Transverse colon (tissue), 4 donors: ENCODE data around the gene FAM241B. TPM values are rescaled to one million over a fixed set of nuclear protein-coding genes. Genes with fewer than 3 reads are reported as not detected.

ENCODE experiments used
- DNase-seq: peaks from one replicate; pipeline ENCODE4 v3.0.0-alpha.2; 2019
- H3K27ac ChIP-seq, 4 donors: fragments of 200-600 bp; sonication (generic); 2 replicates each; pipeline ENCODE4 v1.5.1; 2016 to 2018; ENCODE audit warnings: inconsistent platforms in 4 of 4
- H3K27me3 ChIP-seq: fragments of 200-600 bp; sonication (generic); 2 replicates; pipeline ENCODE4 v1.5.1; 2017; ENCODE audit warnings: inconsistent platforms
- H3K36me3 ChIP-seq, 4 donors: fragments of 200-600 bp; sonication (generic); 2 replicates each; pipeline ENCODE4 v1.5.1; 2017 to 2019; ENCODE audit warnings: inconsistent platforms in 4 of 4
- H3K4me1 ChIP-seq, 4 donors: fragments of 200-600 bp; sonication (generic); 2 replicates each; pipeline ENCODE4 v1.5.1; 2017 to 2020; ENCODE audit warnings: inconsistent platforms in 4 of 4
- H3K4me3 ChIP-seq, 4 donors: fragments of 200-600 bp; sonication (generic); 1 replicate in 1 of 4; 2 replicates in 3 of 4; pipeline versions ENCODE4 v1.5.1 to v1.6.1; 2017 to 2019; ENCODE audit warnings: inconsistent platforms in 4 of 4
- H3K9me3 ChIP-seq, 2 donors: fragments of 200-600 bp; sonication (generic); 2 replicates each; pipeline ENCODE4 v1.5.1; 2017 to 2019; ENCODE audit warnings: inconsistent platforms in 2 of 2
- CTCF ChIP-seq, 5 experiments: fragments of 200-600 bp in 3 of 5; fragments of 450-650 bp in 2 of 5; sonication (generic) in 3 of 5; IDR thresholded peaks; 1 replicate in 2 of 5; 2 replicates in 3 of 5; pipeline ENCODE4 v1.5.1; 2016 to 2017; ENCODE audit warnings: antibody characterized with exemption in 5 of 5, inconsistent platforms in 3 of 5, mild to moderate bottlenecking in 2 of 5, moderate library complexity in 1 of 5
- EP300 ChIP-seq: sonication (generic); formaldehyde crosslinking; IDR thresholded peaks from one replicate; pipeline ENCODE4 v1.6.1; 2017; ENCODE audit warnings: antibody characterized with exemption, low read depth
- POLR2A ChIP-seq: fragments of 450-650 bp; IDR thresholded peaks from one replicate; pipeline ENCODE4 v1.6.1; 2016; ENCODE audit warnings: antibody characterized with exemption, mild to moderate bottlenecking, moderate library complexity
- POLR2AphosphoS5 ChIP-seq, 3 donors: sonication (generic); formaldehyde crosslinking; IDR thresholded peaks; one replicate each; pipeline ENCODE4 v1.6.1; 2016; ENCODE audit warnings: antibody characterized with exemption in 3 of 3
- WGBS, 2 donors: methylation state at CpG; one replicate each; pipeline ENCODE4 v1.1.5; 2018; ENCODE audit warnings: low coverage in 1 of 2; 5-methylcytosine and 5-hydroxymethylcytosine counted together
- in situ Hi-C, 4 donors: fragments of 200-750 bp; cut with MboI; loops; one replicate each; pipeline versions ENCODE4 v1.15.0 to v1.15.1; 2017; ENCODE audit warnings: low sequenced_read_pairs in 3 of 4, low pct_ligation_motif_present in 1 of 4, low pct_unique_long_range_greater_than_20kb in 1 of 4
- intact Hi-C: fragments of 100-400 bp; cut with DNase I; formaldehyde crosslinking; loops from one replicate; pipeline ENCODE4 v1.15.1; 2023; ENCODE audit warnings: low total_unique reads
- total RNA-seq, 4 donors: library from RNA; depleted of rRNA; stranded (reverse); fragments of >200 nt; gene quantifications; one replicate each; pipeline ENCODE4 v1.1.0, GENCODE V29; 2016

The FAM241B gene
- total RNA-seq, 4 donors from 2014 or later, result 0.95 to 1.4 TPM; not detected in 2

- no peak overlapping the region for H3K27ac ChIP-seq
- TF ChIP-seq EP300 (no peak), CTCF (IDR thresholded peaks at IDR 0.05) (no peak), POLR2A (no peak), POLR2AphosphoS5 (IDR thresholded peaks at IDR 0.05) (no peak)
- DNase-seq, result no peak
- no peaks in the 10 kb centered on the region for H3K4me1 ChIP-seq
- H3K4me3 ChIP-seq, result no peak overlapping the region
- no peaks in the 10 kb centered on the region for H3K36me3 ChIP-seq
- intact Hi-C loops (no loop called here), in situ Hi-C loops (no loop called here)
- H3K9me3 ChIP-seq, result no peaks in the 10 kb centered on the region
- H3K27me3 ChIP-seq, result no peaks in the 10 kb centered on the region
- 80% methylated on average over 5 of the region's 5 CpGs; no CpG with 5 or more reads in 1 of the 2 donors for WGBS, 2 donors
Measured at GRCh38 chr10:69668721-69669120, 38.7 kb downstream of the FAM241B start.

- in situ Hi-C loops, result no loop called here
Measured at GRCh38 chr10:69669409-69669808, 39.4 kb downstream of the FAM241B start.

GRCh38 chr10:69673521-69673920 is 43.5 kb downstream of the FAM241B start:
- Histone ChIP-seq H3K36me3 (no peaks in the 10 kb centered on the region), H3K27ac (no peak overlapping the region), H3K27me3 (no peaks in the 10 kb centered on the region), H3K4me3 (no peak overlapping the region), H3K4me1 (no peaks in the 10 kb centered on the region), H3K9me3 (no peaks in the 10 kb centered on the region)
- DNase-seq, result no peak
- in situ Hi-C loops, result no loop called here
- TF ChIP-seq POLR2A (no peak), CTCF (IDR thresholded peaks at IDR 0.05) (no peak), EP300 (no peak), POLR2AphosphoS5 (IDR thresholded peaks at IDR 0.05) (no peak)
- 76 to 86% methylated on average over 1 to 3 of the region's 3 CpGs for WGBS, 2 donors
- intact Hi-C loops, result no loop called here

More at GRCh38 chr10:69669409-69669808, 39.4 kb downstream of the FAM241B start:
- H3K27ac ChIP-seq, result no peak overlapping the region
- no peak for TF ChIP-seq CTCF (IDR thresholded peaks at IDR 0.05)
- no peak for TF ChIP-seq POLR2A
- TF ChIP-seq POLR2AphosphoS5 (IDR thresholded peaks at IDR 0.05), result no peak
- TF ChIP-seq EP300, result no peak
- WGBS, 2 donors, result 85% methylated on average over 4 of the region's 4 CpGs; no CpG with 5 or more reads in 1 of the 2 donors
- H3K36me3 ChIP-seq, result no peaks in the 10 kb centered on the region
- no peak overlapping the region for H3K4me3 ChIP-seq
- no peak for DNase-seq
- H3K4me1 ChIP-seq, result no peaks in the 10 kb centered on the region
- intact Hi-C loops, result no loop called here
- H3K27me3 ChIP-seq, result no peaks in the 10 kb centered on the region
- H3K9me3 ChIP-seq, result no peaks in the 10 kb centered on the region

- Histone ChIP-seq H3K27me3 (no peaks in the 10 kb centered on the region), H3K4me1 (no peaks in the 10 kb centered on the region), H3K4me3 (no peak overlapping the region), H3K27ac (no peak overlapping the region), H3K36me3 (no peaks in the 10 kb centered on the region), H3K9me3 (no peaks in the 10 kb centered on the region)
- 72 to 81% methylated on average over 2 of the region's 2 CpGs for WGBS, 2 donors
- in situ Hi-C loops, result no loop called here
- intact Hi-C loops, result no loop called here
- no peak for DNase-seq
- TF ChIP-seq EP300 (no peak), POLR2A (no peak), CTCF (IDR thresholded peaks at IDR 0.05) (no peak), POLR2AphosphoS5 (IDR thresholded peaks at IDR 0.05) (no peak)
Measured at GRCh38 chr10:69674786-69675185, 44.7 kb downstream of the FAM241B start.
